IPS DF 6.9 (cell line): ENCODE data around the gene OSBPL1A.

ENCODE experiments used
- DNase-seq: peaks from one replicate; pipeline ENCODE4 v3.0.0-alpha.2; 2013; ENCODE audit warnings: low read depth, low spot score
- H3K27ac ChIP-seq: one replicate; pipeline ENCODE4 v1.5.1; 2013; ENCODE audit warnings: low read length, control low read depth
- H3K27me3 ChIP-seq: 2 replicates; pipeline ENCODE4 v1.6.1; 2013; ENCODE audit warnings: mild to moderate bottlenecking, low read length; ENCODE audit not compliant: control insufficient read depth, insufficient read depth
- H3K36me3 ChIP-seq: 2 replicates; pipeline ENCODE4 v1.6.1; 2013; ENCODE audit warnings: low read length; ENCODE audit not compliant: control insufficient read depth, insufficient read depth
- H3K4me1 ChIP-seq: 2 replicates; pipeline ENCODE4 v1.6.1; 2013; ENCODE audit warnings: low read length; ENCODE audit not compliant: control insufficient read depth, insufficient read depth
- H3K4me3 ChIP-seq: 2 replicates; pipeline ENCODE4 v1.5.1; 2013; ENCODE audit warnings: mild to moderate bottlenecking, low read length
- H3K9me3 ChIP-seq: 2 replicates; pipeline ENCODE4 v1.6.1; 2013; ENCODE audit warnings: low read length, inconsistent platforms; ENCODE audit not compliant: control insufficient read depth, insufficient read depth
- WGBS: extraction: QIAGEN DNeasy Blood & Tissue Kit; methylation state at CpG from one replicate; pipeline ENCODE4 v1.1.7; 2013; ENCODE audit warnings: mixed read lengths, missing lambda C conversion rate; ENCODE audit not compliant: insufficient read length, insufficient coverage; 5-methylcytosine and 5-hydroxymethylcytosine counted together

The OSBPL1A gene

GRCh38 chr18:24118750-24119577, 278.7 kb downstream of the OSBPL1A start:
- Histone ChIP-seq H3K4me1 (no peaks in the 10 kb centered on the region), H3K4me3 (no peak overlapping the region), H3K27me3 (no peaks in the 10 kb centered on the region), H3K36me3 (peaks cover 3% of the 10 kb centered on the region; the same call in 1 of the 2 replicates), H3K27ac (no peak overlapping the region), H3K9me3 (no peaks in the 10 kb centered on the region)
- DNase-seq, result no peak
- WGBS, result 100% methylated on average over 1 of the region's 8 CpGs

GRCh38 chr18:24115628-24116027, 282.0 kb downstream of the OSBPL1A start:
- Histone ChIP-seq H3K27ac (no peak overlapping the region), H3K4me3 (no peak overlapping the region), H3K36me3 (peaks cover 5% of the 10 kb centered on the region; the same call in 1 of the 2 replicates), H3K27me3 (no peaks in the 10 kb centered on the region), H3K4me1 (no peaks in the 10 kb centered on the region), H3K9me3 (no peaks in the 10 kb centered on the region)
- WGBS, result no CpG with 5 or more reads among the region's 2 CpGs
- no peak for DNase-seq

- Histone ChIP-seq H3K4me3 (no peak overlapping the region), H3K9me3 (no peaks in the 10 kb centered on the region), H3K4me1 (no peaks in the 10 kb centered on the region), H3K36me3 (peaks cover 3% of the 10 kb centered on the region; the same call in 1 of the 2 replicates), H3K27me3 (no peaks in the 10 kb centered on the region), H3K27ac (no peak overlapping the region)
- DNase-seq, result no peak
- no CpG with 5 or more reads among the region's 4 CpGs for WGBS
Observed at GRCh38 chr18:24114924-24115549, 282.6 kb downstream of the OSBPL1A start.

GRCh38 chr18:24112874-24113615, 284.6 kb downstream of the OSBPL1A start:
- H3K36me3 ChIP-seq, result peaks cover 3% of the 10 kb centered on the region; the same call in 1 of the 2 replicates
- H3K4me3 ChIP-seq, result no peak overlapping the region
- no peaks in the 10 kb centered on the region for H3K4me1 ChIP-seq
- no CpG with 5 or more reads among the region's 15 CpGs for WGBS
- H3K27me3 ChIP-seq, result no peaks in the 10 kb centered on the region
- H3K9me3 ChIP-seq, result no peaks in the 10 kb centered on the region
- DNase-seq, result no peak
- H3K27ac ChIP-seq, result no peak overlapping the region

- Histone ChIP-seq H3K4me1 (no peaks in the 10 kb centered on the region), H3K27ac (no peak overlapping the region), H3K27me3 (no peaks in the 10 kb centered on the region), H3K9me3 (no peaks in the 10 kb centered on the region), H3K4me3 (no peak overlapping the region), H3K36me3 (peaks cover 3% of the 10 kb centered on the region; the same call in 1 of the 2 replicates)
- WGBS, result no CpG with 5 or more reads among the region's 4 CpGs
- no peak for DNase-seq
Observed at GRCh38 chr18:24112464-24112863, 285.2 kb downstream of the OSBPL1A start.
